Peyer's patch (tissue), 4 donors: ENCODE data around the gene FAM184B.

Experiments
- CTCF ChIP-seq, 6 experiments: fragments of 450-650 bp in 4 of 6; fragments of 200-600 bp in 2 of 6; sonication (generic) in 1 of 6; IDR thresholded peaks; one replicate each; pipeline ENCODE4 v1.5.1; 2017 to 2019; ENCODE audit warnings: antibody characterized with exemption in 6 of 6, mild to moderate bottlenecking in 3 of 6, moderate library complexity in 1 of 6
- POLR2A ChIP-seq, 2 donors: fragments of 450-650 bp; IDR thresholded peaks; one replicate each; pipeline ENCODE4 v1.5.1; 2017; ENCODE audit warnings: antibody characterized with exemption in 2 of 2, mild to moderate bottlenecking in 2 of 2, moderate library complexity in 2 of 2

DNA sequence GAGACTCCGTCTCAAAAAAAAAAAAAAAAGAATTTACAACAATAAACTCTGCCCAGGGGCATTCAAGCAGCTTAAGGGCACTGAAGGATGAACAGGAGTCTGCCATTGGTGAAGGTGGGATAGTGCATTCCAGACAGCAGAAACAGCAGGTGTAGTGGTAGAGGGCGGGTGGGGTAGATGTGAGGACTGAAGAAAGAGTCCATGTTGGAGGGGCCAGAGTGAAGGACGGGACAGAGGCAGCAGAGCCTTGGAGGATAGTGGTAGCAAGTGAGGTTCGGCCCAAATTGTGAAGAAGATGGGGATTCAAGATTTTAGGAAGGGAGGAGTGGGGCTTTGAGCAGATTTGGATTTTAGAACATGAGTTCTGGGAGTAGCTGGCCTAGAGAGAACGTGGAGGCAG, 91.3 kb downstream of the FAM184B start:
- no peak for TF ChIP-seq CTCF (IDR thresholded peaks at IDR 0.05)
- TF ChIP-seq POLR2A (IDR thresholded peaks at IDR 0.05) = no peak
